Fibroblast of the aortic adventitia (primary cell): Measurements from ENCODE around the gene PIN4. TPM values are rescaled to one million over a fixed set of nuclear protein-coding genes. Genes with fewer than 3 reads are reported as not detected.

Experiments
- DNase-seq: peaks from one replicate; pipeline ENCODE4 v3.0.0-alpha.2; 2010; ENCODE audit warnings: low read depth
- H3K4me3 ChIP-seq: 2 replicates; pipeline ENCODE4 v1.5.1; 2011; ENCODE audit warnings: low read depth, mild to moderate bottlenecking, control low read depth, low read length, moderate library complexity
- CTCF ChIP-seq: IDR thresholded peaks from 2 replicates; pipeline ENCODE4 v1.5.1; 2011; ENCODE audit warnings: mild to moderate bottlenecking, low read length, control low read depth, inconsistent platforms; ENCODE audit not compliant: insufficient read depth
- total RNA-seq: library from RNA; depleted of rRNA; stranded (reverse); fragments of >200 nt; gene quantifications from 2 replicates; pipeline ENCODE4 v1.2.3, GENCODE V29; 2012; ENCODE audit warnings: low replicate concordance

PIN4 gene
- total RNA-seq, 1 donor: 4.6 TPM

GRCh38 chrX:72240976-72241375, 59.4 kb downstream of the PIN4 start:
- no peak overlapping the region for H3K4me3 ChIP-seq
- no peak for DNase-seq
- TF ChIP-seq CTCF: no peak

- peak; percentile 62 for DNase-seq
- no peak overlapping the region for H3K4me3 ChIP-seq
- no peak for TF ChIP-seq CTCF
Observed at GRCh38 chrX:72243472-72243871, 61.9 kb downstream of the PIN4 start.

- peak; percentile 67 for DNase-seq
- TF ChIP-seq CTCF: peak; percentile 85
- no peak overlapping the region for H3K4me3 ChIP-seq
Observed at GRCh38 chrX:72245461-72246089, 64.0 kb downstream of the PIN4 start.

- H3K4me3 ChIP-seq: no peak overlapping the region
- no peak for TF ChIP-seq CTCF
- no peak for DNase-seq
Observed at GRCh38 chrX:72247206-72247942, 65.8 kb downstream of the PIN4 start.

Other genes with a start within 250 kb of the PIN4 start
- 2.3 and 4.3 TPM in 2 replicates for gene RTL5, start 49.8 kb upstream of the PIN4 start, total RNA-seq
- 9.9 TPM in 1 of 2 replicates, not detected in the other for gene ERCC6L, start 57.3 kb downstream of the PIN4 start, total RNA-seq
- gene RPS4X, start 95.5 kb downstream of the PIN4 start, total RNA-seq: 428 and 1,519 TPM in 2 replicates
- not detected in 2 replicates for gene CITED1, start 124.2 kb downstream of the PIN4 start, total RNA-seq